ENCODE measurements around the gene MCM7. TPM values are rescaled to one million over a fixed set of nuclear protein-coding genes. Genes with fewer than 3 reads are reported as not detected.

MCM7 gene
- polyA plus RNA-seq, 1 experiment: 39.5 TPM

GRCh38 chr7:100093925-100094486 is 7.2 kb downstream of the MCM7 start:
- Histone ChIP-seq H3K27me3 (ENCODE audit: control insufficient read depth, insufficient read depth, low read length) (no peaks in the 10 kb centered on the region), H3K4me3 (ENCODE audit: low read depth, low read length) (no peak overlapping the region), H3K27ac (ENCODE audit: low read depth, low read length) (no peak overlapping the region), H3K9me3 (ENCODE audit: control insufficient read depth, insufficient read depth, low read length) (no peaks in the 10 kb centered on the region; the same call in 1 of the 2 replicates)
- TF ChIP-seq CTCF (IDR thresholded peaks at IDR 0.05; ENCODE audit: low read depth, low read length): no peak
- DNase-seq (ENCODE audit: low read depth, low spot score): no peak
- CTCF ChIA-PET: no interaction called here
- POLR2A ChIA-PET: no interaction called here

GRCh38 chr7:100093498-100093897 is 7.7 kb downstream of the MCM7 start:
- no peaks in the 10 kb centered on the region for H3K27me3 ChIP-seq (ENCODE audit: control insufficient read depth, insufficient read depth, low read length)
- POLR2A ChIA-PET: no interaction called here
- CTCF ChIA-PET: no interaction called here
- no peaks in the 10 kb centered on the region; the same call in 1 of the 2 replicates for H3K9me3 ChIP-seq (ENCODE audit: control insufficient read depth, insufficient read depth, low read length)
- no peak for DNase-seq (ENCODE audit: low read depth, low spot score)
- no peak overlapping the region for H3K4me3 ChIP-seq (ENCODE audit: low read depth, low read length)
- no peak overlapping the region for H3K27ac ChIP-seq (ENCODE audit: low read depth, low read length)
- TF ChIP-seq CTCF (IDR thresholded peaks at IDR 0.05; ENCODE audit: low read depth, low read length): no peak

GRCh38 chr7:100093054-100093453 is 8.1 kb downstream of the MCM7 start:
- H3K27ac ChIP-seq (ENCODE audit: low read depth, low read length): no peak overlapping the region
- DNase-seq (ENCODE audit: low read depth, low spot score): no peak
- POLR2A ChIA-PET: interaction anchor here (0.8 kb wide), 1 partner anchor 9 kb away, joined by 18 read pairs; no protein-coding TSS in a partner anchor

GRCh38 chr7:100091411-100092181 is 9.6 kb downstream of the MCM7 start:
- ChIA-PET CTCF (no interaction called here), POLR2A (interaction anchor here (5.2 kb wide), 1 partner anchor 10 kb away, joined by 67 read pairs; the partner anchor contains the start of genes AP4M1 and MCM7)
- Histone ChIP-seq H3K4me3 (ENCODE audit: low read depth, low read length) (no peak overlapping the region), H3K27me3 (ENCODE audit: control insufficient read depth, insufficient read depth, low read length) (no peaks in the 10 kb centered on the region), H3K27ac (ENCODE audit: low read depth, low read length) (peak overlapping the region; percentile 21), H3K9me3 (ENCODE audit: control insufficient read depth, insufficient read depth, low read length) (no peaks in the 10 kb centered on the region; the same call in 1 of the 2 replicates)
- TF ChIP-seq CTCF (IDR thresholded peaks at IDR 0.05; ENCODE audit: low read depth, low read length): peak; percentile 24; the same call in 1 of the 2 replicates
- DNase-seq (ENCODE audit: low read depth, low spot score): no peak

More at GRCh38 chr7:100093054-100093453, 8.1 kb downstream of the MCM7 start:
- Histone ChIP-seq H3K27me3 (ENCODE audit: control insufficient read depth, insufficient read depth, low read length) (no peaks in the 10 kb centered on the region), H3K4me3 (ENCODE audit: low read depth, low read length) (no peak overlapping the region), H3K9me3 (ENCODE audit: control insufficient read depth, insufficient read depth, low read length) (no peaks in the 10 kb centered on the region; the same call in 1 of the 2 replicates)
- CTCF ChIA-PET: no interaction called here
- TF ChIP-seq CTCF (IDR thresholded peaks at IDR 0.05; ENCODE audit: low read depth, low read length): no peak
